ENCODE results near the gene KCNMB2.

Gene KCNMB2

DNA sequence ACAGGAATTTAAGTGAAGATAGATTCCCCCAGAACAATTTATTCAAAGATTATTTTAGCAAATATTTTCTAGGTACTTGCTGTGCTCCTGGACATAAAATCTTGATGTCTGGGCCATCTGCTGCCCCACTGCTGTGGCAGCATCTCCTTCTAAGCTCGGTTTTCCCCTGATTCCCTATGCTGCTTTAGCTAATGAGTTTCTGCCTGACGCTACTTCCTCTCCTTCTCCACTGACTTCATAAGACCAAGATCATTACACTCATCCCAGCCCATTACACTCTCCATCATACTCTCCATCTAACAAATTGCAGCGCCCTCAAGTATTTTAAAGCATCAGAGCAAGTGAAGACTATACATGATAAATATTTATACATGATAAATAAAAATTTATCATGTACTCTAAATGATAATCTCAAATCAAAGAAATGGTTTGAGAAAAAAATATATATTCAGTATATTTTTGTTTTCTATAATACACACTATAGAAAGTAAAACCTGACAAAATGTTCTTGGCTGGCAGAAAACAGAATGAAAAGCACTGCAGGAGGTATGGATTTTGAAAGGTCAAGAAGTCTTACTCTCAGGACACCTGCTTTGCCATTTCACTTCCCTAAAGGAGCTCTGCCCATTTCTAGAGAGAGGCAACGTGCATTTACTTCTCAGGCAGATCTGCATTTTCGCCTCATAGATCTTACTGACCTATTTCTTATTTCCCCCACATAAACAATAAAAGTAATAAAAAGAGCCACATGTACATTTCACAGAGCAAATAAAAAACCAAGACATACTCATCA, 232.0 kb downstream of the KCNMB2 start:
- no peak overlapping the region for H3K4me3 ChIP-seq (ENCODE audit: low read length)
- TF ChIP-seq, protein P1, sequence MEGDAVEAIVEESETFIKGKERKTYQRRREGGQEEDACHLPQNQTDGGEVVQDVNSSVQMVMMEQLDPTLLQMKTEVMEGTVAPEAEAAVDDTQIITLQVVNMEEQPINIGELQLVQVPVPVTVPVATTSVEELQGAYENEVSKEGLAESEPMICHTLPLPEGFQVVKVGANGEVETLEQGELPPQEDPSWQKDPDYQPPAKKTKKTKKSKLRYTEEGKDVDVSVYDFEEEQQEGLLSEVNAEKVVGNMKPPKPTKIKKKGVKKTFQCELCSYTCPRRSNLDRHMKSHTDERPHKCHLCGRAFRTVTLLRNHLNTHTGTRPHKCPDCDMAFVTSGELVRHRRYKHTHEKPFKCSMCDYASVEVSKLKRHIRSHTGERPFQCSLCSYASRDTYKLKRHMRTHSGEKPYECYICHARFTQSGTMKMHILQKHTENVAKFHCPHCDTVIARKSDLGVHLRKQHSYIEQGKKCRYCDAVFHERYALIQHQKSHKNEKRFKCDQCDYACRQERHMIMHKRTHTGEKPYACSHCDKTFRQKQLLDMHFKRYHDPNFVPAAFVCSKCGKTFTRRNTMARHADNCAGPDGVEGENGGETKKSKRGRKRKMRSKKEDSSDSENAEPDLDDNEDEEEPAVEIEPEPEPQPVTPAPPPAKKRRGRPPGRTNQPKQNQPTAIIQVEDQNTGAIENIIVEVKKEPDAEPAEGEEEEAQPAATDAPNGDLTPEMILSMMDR (IDR thresholded peaks at IDR 0.05; ENCODE audit: insufficient read depth, low read depth, low read length, missing control alignments), result no peak
- DNase-seq (ENCODE audit: low read depth), result no peak

GRCh38 chr3:178771511-178771910, 235.3 kb downstream of the KCNMB2 start:
- TF ChIP-seq, protein P1 (IDR thresholded peaks at IDR 0.05; ENCODE audit: insufficient read depth, low read depth, low read length, missing control alignments), result no peak
- peak; percentile 53 for DNase-seq (ENCODE audit: low read depth)
- no peak overlapping the region for H3K4me3 ChIP-seq (ENCODE audit: low read length)

- no peak for DNase-seq (ENCODE audit: low read depth)
- TF ChIP-seq, protein P1 (IDR thresholded peaks at IDR 0.05; ENCODE audit: insufficient read depth, low read depth, low read length, missing control alignments), result no peak
- no peak overlapping the region for H3K4me3 ChIP-seq (ENCODE audit: low read length)
Observed at GRCh38 chr3:178772746-178773145, 236.5 kb downstream of the KCNMB2 start.

DNA sequence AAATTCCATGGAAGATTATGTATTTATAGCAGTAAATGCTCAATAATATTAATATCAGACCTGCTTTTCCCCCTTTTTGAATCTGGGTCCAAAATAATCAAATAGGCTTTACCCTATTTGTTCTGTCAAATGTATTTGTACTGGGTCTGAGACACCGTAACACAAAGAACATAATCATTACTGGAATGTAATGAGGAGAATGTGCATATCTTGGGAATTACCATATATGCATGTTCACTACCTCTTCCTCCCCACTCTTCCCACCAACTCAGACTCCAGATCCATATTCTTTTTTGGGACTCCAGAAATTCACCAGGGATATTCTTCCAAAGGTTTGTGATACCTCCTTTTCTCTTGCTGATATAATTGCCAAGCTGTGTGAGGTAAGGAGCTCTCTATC, 237.1 kb downstream of the KCNMB2 start:
- TF ChIP-seq, protein P1 (IDR thresholded peaks at IDR 0.05; ENCODE audit: insufficient read depth, low read depth, low read length, missing control alignments), result no peak
- DNase-seq (ENCODE audit: low read depth), result no peak
- no peak overlapping the region for H3K4me3 ChIP-seq (ENCODE audit: low read length)

GRCh38 chr3:178777718-178778411, 241.6 kb downstream of the KCNMB2 start:
- TF ChIP-seq, protein P1 (IDR thresholded peaks at IDR 0.05; ENCODE audit: insufficient read depth, low read depth, low read length, missing control alignments), result no peak
- no peak overlapping the region for H3K4me3 ChIP-seq (ENCODE audit: low read length)
- peak; percentile 96 for DNase-seq (ENCODE audit: low read depth)

DNA sequence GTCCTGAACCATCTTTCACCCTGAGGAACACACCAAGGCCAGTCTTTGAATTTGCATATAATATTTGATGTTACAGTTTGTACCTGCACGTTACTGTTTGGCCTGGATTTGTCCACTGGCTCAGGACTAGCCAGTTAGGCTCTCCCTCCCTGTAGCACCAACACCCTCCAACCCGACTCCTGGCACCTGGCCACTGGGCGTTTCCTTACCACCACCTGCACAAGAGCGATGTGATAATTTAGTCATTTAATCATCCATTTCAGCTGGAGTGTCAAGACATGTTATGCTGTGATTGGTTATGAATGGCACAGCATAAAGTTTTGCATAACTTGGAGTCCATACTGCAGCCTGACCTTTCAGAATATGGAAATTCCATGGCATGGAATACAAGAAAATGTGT, 242.4 kb downstream of the KCNMB2 start:
- no peak overlapping the region for H3K4me3 ChIP-seq (ENCODE audit: low read length)
- peak; percentile 77 for DNase-seq (ENCODE audit: low read depth)
- TF ChIP-seq, protein P1 (IDR thresholded peaks at IDR 0.05; ENCODE audit: insufficient read depth, low read depth, low read length, missing control alignments), result no peak

All from epithelial cell of esophagus (primary cell).